Measurements from ENCODE around the gene CROCC2.

- TF ChIP-seq CTCF (IDR thresholded peaks at IDR 0.05) (no peak), EZH2 (IDR thresholded peaks at IDR 0.05; ENCODE audit: borderline replicate concordance, insufficient read depth, low read depth, low read length, poor library complexity, severe bottlenecking) (no peak)
Measured at GRCh38 chr2:241040081-241040803, 134.1 kb downstream of the CROCC2 start.

All from B cell (primary cell).